H9 (cell line): Measurements from ENCODE around the gene CTAG1B. TPM values are rescaled to one million over a fixed set of nuclear protein-coding genes. Genes with fewer than 3 reads are reported as not detected.
"Not testable (repeated sequence)": the region's sequence is repeated elsewhere in the genome, so short reads cannot be mapped to it uniquely, and the experiment has no call there.

Experiments used
- DNase-seq: peaks from one replicate; pipeline ENCODE4 v3.0.0-alpha.2; 2017
- H2AFZ ChIP-seq: one replicate; pipeline ENCODE4 v1.6.1; 2013; ENCODE audit warnings: mild to moderate bottlenecking, low read length, control low read depth, moderate library complexity
- H2AK5ac ChIP-seq: 2 replicates; pipeline ENCODE4 v1.6.1; 2013; ENCODE audit warnings: low read length, control low read depth, mixed read lengths; ENCODE audit not compliant: insufficient read length
- H2BK120ac ChIP-seq: one replicate; pipeline ENCODE4 v1.6.1; 2013; ENCODE audit warnings: low read depth, mild to moderate bottlenecking, low read length, control low read depth, inconsistent platforms; ENCODE audit not compliant: poor library complexity, severe bottlenecking
- H2BK12ac ChIP-seq: 2 replicates; pipeline ENCODE4 v1.6.1; 2013; ENCODE audit warnings: low read length, control low read depth, mixed read lengths, low read depth; ENCODE audit not compliant: insufficient read length
- H2BK15ac ChIP-seq: 2 replicates; pipeline ENCODE4 v1.6.1; 2013; ENCODE audit warnings: low read depth, low read length, control low read depth
- H2BK20ac ChIP-seq: one replicate; pipeline ENCODE4 v1.6.1; 2013; ENCODE audit warnings: low read depth, mild to moderate bottlenecking, low read length, control low read depth, inconsistent platforms; ENCODE audit not compliant: poor library complexity, severe bottlenecking
- H2BK5ac ChIP-seq: 2 replicates; pipeline ENCODE4 v1.6.1; 2013; ENCODE audit warnings: low read length, control low read depth, mixed read lengths; ENCODE audit not compliant: insufficient read length
- H3K14ac ChIP-seq: 2 replicates; pipeline ENCODE4 v1.6.1; 2013; ENCODE audit warnings: low read length, control low read depth; ENCODE audit not compliant: insufficient read depth
- H3K18ac ChIP-seq: 2 replicates; pipeline ENCODE4 v1.6.1; 2013; ENCODE audit warnings: low read depth, mild to moderate bottlenecking, mixed read lengths, low read length, control low read depth; ENCODE audit not compliant: insufficient read length
- H3K23ac ChIP-seq: 2 replicates; pipeline ENCODE4 v1.6.1; 2013; ENCODE audit warnings: low read length, control low read depth, mixed read lengths, low read depth; ENCODE audit not compliant: insufficient read length
- H3K23me2 ChIP-seq: 2 replicates; pipeline ENCODE4 v1.6.1; 2013; ENCODE audit warnings: low read depth, mild to moderate bottlenecking, mixed read lengths, low read length, control low read depth; ENCODE audit not compliant: insufficient read length, poor library complexity, severe bottlenecking
- H3K27ac ChIP-seq: 2 replicates; pipeline ENCODE4 v1.5.1; 2013; ENCODE audit warnings: low read length, control low read depth, mixed read lengths, low read depth; ENCODE audit not compliant: insufficient read length
- H3K27me3 ChIP-seq: 2 replicates; pipeline ENCODE4 v1.6.1; 2013; ENCODE audit warnings: low read length, control low read depth, inconsistent platforms; ENCODE audit not compliant: insufficient read depth
- H3K4ac ChIP-seq: 2 replicates; pipeline ENCODE4 v1.6.1; 2013; ENCODE audit warnings: low read depth, mild to moderate bottlenecking, control low read depth, inconsistent platforms, low read length, moderate library complexity
- H3K4me1 ChIP-seq: 2 replicates; pipeline ENCODE4 v1.6.1; 2013; ENCODE audit warnings: low read length, control low read depth, inconsistent platforms; ENCODE audit not compliant: insufficient read depth
- H3K4me2 ChIP-seq: 2 replicates; pipeline ENCODE4 v1.6.1; 2013; ENCODE audit warnings: low read length, control low read depth, mixed read lengths; ENCODE audit not compliant: insufficient read length, insufficient read depth
- H3K56ac ChIP-seq: 2 replicates; pipeline ENCODE4 v1.6.1; 2013; ENCODE audit warnings: low read depth, mild to moderate bottlenecking, mixed read lengths, low read length, control low read depth; ENCODE audit not compliant: insufficient read length
- H3K79me1 ChIP-seq: 2 replicates; pipeline ENCODE4 v1.6.1; 2013; ENCODE audit warnings: low read depth, mild to moderate bottlenecking, moderate library complexity, low read length, control low read depth, inconsistent platforms; ENCODE audit not compliant: insufficient read depth, poor library complexity, severe bottlenecking
- H3K79me2 ChIP-seq: 2 replicates; pipeline ENCODE4 v1.6.1; 2013; ENCODE audit warnings: low read length, control low read depth, inconsistent platforms; ENCODE audit not compliant: insufficient read depth
- H3K9ac ChIP-seq: 2 replicates; pipeline ENCODE4 v1.6.1; 2013; ENCODE audit warnings: low read length, control low read depth, mixed read lengths; ENCODE audit not compliant: insufficient read length; ENCODE audit errors: extremely low read depth
- H3K9me3 ChIP-seq: one replicate; pipeline ENCODE4 v1.6.1; 2013; ENCODE audit warnings: low read depth, low read length, inconsistent platforms; ENCODE audit not compliant: control insufficient read depth
- H3T11ph ChIP-seq: one replicate; pipeline ENCODE4 v1.6.1; 2013; ENCODE audit warnings: mild to moderate bottlenecking, low read length, control low read depth, inconsistent platforms
- H4K20me1 ChIP-seq: one replicate; pipeline ENCODE4 v1.6.1; 2013; ENCODE audit not compliant: control insufficient read depth, insufficient read length, insufficient read depth
- H4K5ac ChIP-seq: 2 replicates; pipeline ENCODE4 v1.6.1; 2013; ENCODE audit warnings: low read depth, mild to moderate bottlenecking, mixed read lengths, low read length, control low read depth; ENCODE audit not compliant: insufficient read length
- H4K8ac ChIP-seq: replicated peaks from 2 replicates; pipeline ENCODE4 v1.6.1; 2013; ENCODE audit warnings: low read length, control low read depth, mixed read lengths, low read depth; ENCODE audit not compliant: insufficient read length
- H4K91ac ChIP-seq: 2 replicates; pipeline ENCODE4 v1.6.1; 2013; ENCODE audit warnings: low read depth, mild to moderate bottlenecking, moderate library complexity, mixed read lengths, low read length, control low read depth; ENCODE audit not compliant: insufficient read length
- H3K27ac Mint-ChIP-seq, 3 experiments: 2 replicates in 2 of 3; 3 replicates in 1 of 3; pipeline ENCODE4 v1.8.0; 2020 to 2021; ENCODE audit warnings: mixed read lengths in 3 of 3, mild to moderate bottlenecking in 1 of 3, moderate library complexity in 1 of 3
- H3K27me3 Mint-ChIP-seq: 2 replicates; pipeline ENCODE4 v1.8.0; 2021; ENCODE audit warnings: low read depth, mild to moderate bottlenecking, moderate library complexity, mixed read lengths
- H3K36me3 Mint-ChIP-seq, 3 experiments: 2 replicates in 2 of 3; 3 replicates in 1 of 3; pipeline ENCODE4 v1.8.0; 2020 to 2021; ENCODE audit warnings: low read depth in 3 of 3, mixed read lengths in 3 of 3; ENCODE audit not compliant: insufficient read depth in 1 of 3
- H3K4me1 Mint-ChIP-seq, 2 experiments: 2 replicates each; pipeline ENCODE4 v1.8.0; 2020; ENCODE audit warnings: mixed read lengths in 2 of 2
- H3K4me3 Mint-ChIP-seq, 2 experiments: 2 replicates in 1 of 2; 3 replicates in 1 of 2; pipeline ENCODE4 v1.8.0; 2020 to 2021; ENCODE audit warnings: mild to moderate bottlenecking in 2 of 2, mixed read lengths in 2 of 2, moderate library complexity in 1 of 2
- H3K9me3 Mint-ChIP-seq, 2 experiments: 2 replicates in 1 of 2; 3 replicates in 1 of 2; pipeline ENCODE4 v1.8.0; 2020; ENCODE audit warnings: mild to moderate bottlenecking in 2 of 2, mixed read lengths in 2 of 2, moderate library complexity in 1 of 2
- WGBS: extraction: QIAGEN DNeasy Blood & Tissue Kit; methylation state at CpG from one replicate; pipeline ENCODE4 v1.1.7; 2013; ENCODE audit warnings: missing lambda C conversion rate, low lambda C conversion rate, mixed read lengths; ENCODE audit not compliant: insufficient read length; ENCODE audit errors: extremely low coverage; 5-methylcytosine and 5-hydroxymethylcytosine counted together
- total RNA-seq: library from RNA; stranded (reverse); gene quantifications from 2 replicates; pipeline ENCODE4 v1.2.1, GENCODE V29; 2021

The CTAG1B gene
- total RNA-seq, 1 experiment from 2014 or later: not detected

DNA sequence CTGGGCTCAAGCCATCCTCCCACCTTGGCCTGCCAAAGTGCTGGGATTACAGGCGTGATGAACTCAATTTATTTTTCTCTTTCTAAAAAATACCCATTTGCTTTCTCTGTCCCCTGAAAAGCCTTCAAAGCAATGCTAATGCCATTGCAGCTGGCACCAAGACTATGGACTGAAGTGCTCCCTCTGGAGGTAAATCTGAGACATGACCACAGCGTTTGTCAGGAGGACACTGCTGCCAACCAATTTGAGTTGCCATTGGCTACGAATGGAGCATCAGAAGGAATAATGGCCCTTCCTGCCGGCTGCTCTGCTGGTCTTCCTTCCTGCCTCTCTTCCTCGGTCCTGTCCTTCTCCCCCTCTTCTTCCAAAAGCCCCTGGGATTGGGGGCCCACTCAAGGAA is 44.0 kb downstream of the CTAG1B start:
- not testable (repeated sequence) for H2BK20ac ChIP-seq, H3K79me1 ChIP-seq, H4K5ac ChIP-seq, H3K9me3 Mint-ChIP-seq, H2BK12ac ChIP-seq, H3K23ac ChIP-seq, H3K36me3 Mint-ChIP-seq, H4K20me1 ChIP-seq, H3K56ac ChIP-seq, H4K91ac ChIP-seq, H2AK5ac ChIP-seq, H3K27me3 ChIP-seq, H2BK15ac ChIP-seq, DNase-seq, H2BK5ac ChIP-seq, H3K14ac ChIP-seq, H4K8ac ChIP-seq, H3K27me3 Mint-ChIP-seq, H3K4me2 ChIP-seq, H2AFZ ChIP-seq, H3T11ph ChIP-seq, H3K9ac ChIP-seq, H3K79me2 ChIP-seq, H3K4me1 ChIP-seq, H3K4me1 Mint-ChIP-seq, H3K27ac Mint-ChIP-seq, H3K27ac ChIP-seq, H3K4ac ChIP-seq, H2BK120ac ChIP-seq, H3K4me3 Mint-ChIP-seq, H3K18ac ChIP-seq, H3K23me2 ChIP-seq, H3K9me3 ChIP-seq
- no CpG with 5 or more reads among the region's 5 CpGs for WGBS

DNA sequence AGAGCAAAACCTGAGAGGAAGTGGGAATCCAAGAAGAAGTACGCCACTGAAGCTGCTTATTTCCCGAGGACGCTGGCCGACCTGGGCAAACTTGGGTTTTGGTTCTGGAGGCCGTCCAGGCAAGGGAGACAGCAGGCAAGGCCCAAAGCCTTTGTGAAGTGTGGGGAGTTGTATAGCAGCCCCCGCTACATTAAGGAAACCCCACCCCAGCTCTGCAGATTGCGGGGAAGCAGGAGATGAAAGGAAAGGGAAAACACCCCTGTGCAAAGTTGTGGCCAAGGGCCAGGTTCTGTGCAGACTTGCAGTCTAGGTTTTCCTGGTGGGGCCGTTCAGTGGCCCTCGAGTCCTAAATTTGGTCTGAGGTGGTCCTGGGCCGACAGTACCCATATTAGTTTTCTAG is 46.0 kb downstream of the CTAG1B start:
- H3T11ph ChIP-seq, H2AK5ac ChIP-seq, H3K79me1 ChIP-seq, H3K23me2 ChIP-seq, H3K18ac ChIP-seq, H3K27ac Mint-ChIP-seq, H3K4me3 Mint-ChIP-seq, H2BK12ac ChIP-seq, H3K9me3 Mint-ChIP-seq, H3K23ac ChIP-seq, H4K8ac ChIP-seq, H3K27me3 Mint-ChIP-seq, H2AFZ ChIP-seq, H3K36me3 Mint-ChIP-seq, H3K79me2 ChIP-seq, H2BK5ac ChIP-seq, H3K14ac ChIP-seq, H3K27me3 ChIP-seq, H2BK20ac ChIP-seq, H3K4ac ChIP-seq, H3K56ac ChIP-seq, H3K4me1 ChIP-seq, H2BK15ac ChIP-seq, H3K9ac ChIP-seq, H3K27ac ChIP-seq, H4K91ac ChIP-seq, H4K5ac ChIP-seq, H3K4me1 Mint-ChIP-seq, H3K4me2 ChIP-seq, H4K20me1 ChIP-seq, H3K9me3 ChIP-seq, H2BK120ac ChIP-seq, DNase-seq: not testable (repeated sequence)
- no CpG with 5 or more reads among the region's 10 CpGs for WGBS
